ENCODE measurements around the gene RNASE4.
A peak's percentile ranks its signal among the peaks of the same experiment; 100 is the strongest.
"Not testable (repeated sequence)": the region's sequence is repeated elsewhere in the genome, so short reads cannot be mapped to it uniquely, and the experiment has no call there.

RNASE4 gene

DNA sequence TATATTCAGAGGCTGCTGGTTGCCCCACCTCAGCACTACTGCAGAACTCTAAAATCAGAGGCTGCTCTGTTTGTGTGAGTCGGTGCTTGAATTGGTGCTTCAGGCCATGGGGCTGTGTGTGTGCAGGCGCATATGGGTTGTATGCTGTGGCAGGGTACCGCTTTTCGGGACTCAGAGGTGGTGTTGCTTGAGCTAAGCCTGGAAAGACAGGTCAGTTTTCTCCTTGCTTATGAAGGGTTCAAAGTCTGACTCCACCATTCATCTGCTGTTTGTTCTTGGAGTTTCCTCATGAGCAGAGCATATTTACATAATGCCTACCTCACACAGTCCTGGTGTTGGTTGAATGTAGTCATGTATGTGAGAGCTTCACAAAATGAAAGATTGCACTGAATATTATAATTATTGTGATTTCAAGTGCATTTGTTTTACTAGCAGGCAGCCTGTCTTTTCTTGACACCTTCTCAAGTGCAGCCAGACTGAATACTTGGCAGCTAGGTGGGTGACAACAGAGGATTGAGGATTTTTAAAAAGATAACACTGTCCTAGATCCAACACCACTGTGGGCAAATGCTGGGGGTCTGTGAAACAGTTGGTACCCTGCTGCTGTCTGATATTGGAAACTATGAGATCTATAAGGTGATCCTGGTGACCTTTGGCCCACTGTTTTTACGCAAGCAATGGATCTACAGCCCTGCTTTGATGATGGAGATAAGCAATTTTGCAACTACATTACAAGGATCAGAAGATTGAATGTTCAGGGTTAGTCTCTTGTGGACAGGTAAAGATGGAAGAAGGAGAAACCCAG, 3.2 kb downstream of the RNASE4 start:
- peak overlapping the region; percentile 95 for H3K4me3 ChIP-seq (ENCODE audit: low read length)
- no peaks in the 10 kb centered on the region for H3K36me3 ChIP-seq (ENCODE audit: control insufficient read depth, insufficient read depth, low read length, severe bottlenecking)
- no peaks in the 10 kb centered on the region for H3K27me3 ChIP-seq (replicated peaks; ENCODE audit: control insufficient read depth, insufficient read depth, low read length)
- no peak for DNase-seq (ENCODE audit: low read depth)
- no peaks in the 10 kb centered on the region for H3K9me3 ChIP-seq (ENCODE audit: control insufficient read depth, low read length)
- H3K4me1 ChIP-seq (ENCODE audit: control insufficient read depth, insufficient read depth, low read length), result peaks cover 36% of the 10 kb centered on the region
- peak overlapping the region; percentile 57 for H3K9ac ChIP-seq (ENCODE audit: low read length)

DNA sequence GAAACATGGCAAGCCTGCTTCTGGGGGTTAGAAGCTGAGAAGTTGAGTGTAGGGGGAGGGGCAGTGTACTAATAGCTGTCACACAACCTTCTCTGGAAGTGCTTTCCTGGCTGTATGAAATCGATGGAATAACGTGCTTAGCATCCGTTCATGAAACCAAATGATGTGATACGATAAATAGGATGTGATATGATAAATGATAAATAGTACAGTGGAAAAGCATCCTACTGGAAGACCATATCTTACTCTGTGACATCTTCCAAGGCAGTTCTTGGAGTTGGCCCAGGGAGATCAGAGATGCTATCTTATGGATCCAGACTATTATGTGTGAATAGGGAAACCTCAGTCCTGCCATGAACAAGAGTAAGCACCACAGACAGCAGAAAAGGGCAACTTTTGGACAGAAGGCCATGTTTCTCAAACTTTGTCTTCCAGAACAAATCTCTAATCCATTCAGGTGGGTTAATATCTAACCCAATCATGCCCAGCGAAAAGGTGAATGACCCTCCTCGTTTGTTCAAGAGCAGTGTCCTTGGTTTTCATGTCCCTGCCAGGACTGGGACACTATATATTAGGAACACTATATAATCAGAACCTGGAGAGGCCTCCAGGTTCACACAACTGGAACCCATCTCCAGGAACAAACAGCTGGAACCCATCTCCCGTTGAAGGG, 3.9 kb downstream of the RNASE4 start, which contains the start of gene ANG:
ANG (plus strand) TSS at position 598 of the 673 bp plus-strand sequence. CDS start 4,801 bp downstream, outside the sequence.
- H3K9ac ChIP-seq (ENCODE audit: low read length), result peak within 1 kb of the TSS; percentile 57
- peaks cover 36% of the 10 kb centered on the region for H3K4me1 ChIP-seq (ENCODE audit: control insufficient read depth, insufficient read depth, low read length)
- H3K27me3 ChIP-seq (replicated peaks; ENCODE audit: control insufficient read depth, insufficient read depth, low read length), result no peaks in the 10 kb centered on the region
- H3K36me3 ChIP-seq (ENCODE audit: control insufficient read depth, insufficient read depth, low read length, severe bottlenecking), result no peaks in the 10 kb centered on the region
- H3K4me3 ChIP-seq (ENCODE audit: low read length), result no peak within 1 kb of the TSS
- no peaks in the 10 kb centered on the region for H3K9me3 ChIP-seq (ENCODE audit: control insufficient read depth, low read length)
- DNase-seq (ENCODE audit: low read depth), result no peak

DNA sequence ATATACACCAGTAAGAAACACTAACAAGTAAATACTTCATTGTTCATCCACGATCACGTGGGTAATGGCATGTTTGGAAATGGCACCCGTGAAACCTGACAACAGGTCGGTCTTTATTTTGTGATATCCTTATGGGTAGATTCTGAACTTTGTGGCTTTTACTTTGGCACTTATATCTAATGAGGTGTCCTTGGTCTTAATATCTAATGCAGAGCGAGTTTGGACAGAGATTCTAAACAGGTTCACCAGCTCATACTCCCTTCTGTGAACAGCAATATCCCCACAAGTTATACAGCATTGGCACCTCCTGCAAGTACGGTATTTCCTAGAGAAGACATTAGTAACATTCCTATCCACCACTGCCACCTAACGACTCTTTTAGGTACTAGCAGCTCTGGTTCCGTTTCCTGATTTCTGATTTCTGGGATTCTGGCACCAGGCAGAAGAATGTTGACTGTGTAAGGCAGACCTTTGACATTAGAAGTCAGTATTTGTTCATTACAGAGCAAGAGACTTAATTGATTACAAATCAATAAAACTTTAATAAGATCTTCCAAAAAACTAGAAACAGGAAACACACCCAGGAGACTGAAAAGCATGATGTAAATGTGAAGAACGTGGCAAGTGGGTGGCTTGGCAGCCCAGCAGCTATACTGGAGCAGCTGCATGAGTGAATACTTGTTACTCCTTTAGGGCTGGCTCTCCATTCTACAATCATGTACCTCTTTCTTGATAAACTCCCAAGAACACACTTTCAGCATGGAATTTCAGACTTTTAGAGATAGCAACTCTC, 6.7 kb downstream of the RNASE4 start:
- Histone ChIP-seq H3K4me1 (ENCODE audit: control insufficient read depth, insufficient read depth, low read length) (peaks cover 29% of the 10 kb centered on the region), H3K36me3 (ENCODE audit: control insufficient read depth, insufficient read depth, low read length, severe bottlenecking) (peaks cover 12% of the 10 kb centered on the region), H3K9me3 (ENCODE audit: control insufficient read depth, low read length) (no peaks in the 10 kb centered on the region), H3K4me3 (ENCODE audit: low read length) (no peak overlapping the region), H3K9ac (ENCODE audit: low read length) (no peak overlapping the region), H3K27me3 (replicated peaks; ENCODE audit: control insufficient read depth, insufficient read depth, low read length) (no peaks in the 10 kb centered on the region)
- DNase-seq (ENCODE audit: low read depth), result peak; percentile 87

DNA sequence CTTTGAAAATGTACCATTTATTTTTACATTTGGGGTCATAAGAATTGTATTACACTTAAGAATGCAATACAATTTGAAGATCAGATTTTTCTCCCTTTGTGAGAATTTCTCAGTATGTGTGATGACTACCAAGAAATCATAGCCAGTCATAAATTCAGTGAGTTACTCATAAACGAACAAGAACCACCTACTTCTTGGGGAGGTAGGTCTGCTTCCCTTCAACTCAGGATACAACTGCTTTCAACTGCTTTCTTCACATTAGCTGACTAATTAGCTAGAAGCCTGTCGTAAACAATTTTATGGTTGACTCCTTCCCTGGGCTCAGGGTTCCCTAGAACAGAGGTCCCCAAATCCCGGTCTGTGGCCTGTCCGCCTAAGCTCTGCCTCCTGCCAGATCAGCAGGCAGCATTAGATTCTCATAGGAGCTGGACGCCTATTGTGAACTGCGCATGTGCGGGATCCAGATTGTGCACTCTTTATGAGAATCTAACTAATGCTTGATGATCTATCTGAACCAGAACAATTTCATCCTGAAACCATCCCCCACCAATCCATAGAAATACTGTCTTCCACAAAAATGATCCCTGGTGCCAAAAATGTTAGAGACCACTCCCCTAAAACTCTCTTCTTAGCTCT, 7.9 kb downstream of the RNASE4 start:
- Histone ChIP-seq H3K4me1 (ENCODE audit: control insufficient read depth, insufficient read depth, low read length) (peaks cover 20% of the 10 kb centered on the region), H3K9ac (ENCODE audit: low read length) (peak overlapping the region; percentile 8), H3K36me3 (ENCODE audit: control insufficient read depth, insufficient read depth, low read length, severe bottlenecking) (peaks cover 12% of the 10 kb centered on the region), H3K9me3 (ENCODE audit: control insufficient read depth, low read length) (no peaks in the 10 kb centered on the region), H3K27me3 (replicated peaks; ENCODE audit: control insufficient read depth, insufficient read depth, low read length) (no peaks in the 10 kb centered on the region), H3K4me3 (ENCODE audit: low read length) (no peak overlapping the region)
- no peak for DNase-seq (ENCODE audit: low read depth)

DNA sequence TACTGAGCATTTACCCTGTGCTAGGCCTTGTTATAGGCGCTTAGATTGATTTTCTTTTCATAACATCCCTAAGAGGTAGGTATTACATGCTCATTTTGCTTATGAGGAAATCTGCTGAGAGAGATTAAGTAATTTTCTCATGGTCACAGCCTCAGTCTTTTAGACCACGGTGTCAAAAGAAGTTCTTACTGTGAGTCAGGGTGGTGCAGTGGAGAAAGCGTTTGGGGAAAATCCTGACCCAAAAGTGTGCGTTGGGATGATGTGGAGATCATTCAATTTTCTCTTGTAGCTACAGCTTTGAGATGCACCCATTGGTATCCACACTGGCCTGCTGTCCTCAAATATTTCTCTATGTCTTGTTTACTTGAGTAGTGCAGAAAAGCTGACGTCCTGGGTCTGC, 12.4 kb downstream of the RNASE4 start:
- H3K4me3 ChIP-seq (ENCODE audit: low read length), result no peak overlapping the region
- no peaks in the 10 kb centered on the region for H3K9me3 ChIP-seq (ENCODE audit: control insufficient read depth, low read length)
- H3K36me3 ChIP-seq (ENCODE audit: control insufficient read depth, insufficient read depth, low read length, severe bottlenecking), result peaks cover 22% of the 10 kb centered on the region
- peaks cover under 1% of the 10 kb centered on the region for H3K4me1 ChIP-seq (ENCODE audit: control insufficient read depth, insufficient read depth, low read length)
- no peak overlapping the region for H3K9ac ChIP-seq (ENCODE audit: low read length)
- no peak for DNase-seq (ENCODE audit: low read depth)
- H3K27me3 ChIP-seq (replicated peaks; ENCODE audit: control insufficient read depth, insufficient read depth, low read length), result no peaks in the 10 kb centered on the region

DNA sequence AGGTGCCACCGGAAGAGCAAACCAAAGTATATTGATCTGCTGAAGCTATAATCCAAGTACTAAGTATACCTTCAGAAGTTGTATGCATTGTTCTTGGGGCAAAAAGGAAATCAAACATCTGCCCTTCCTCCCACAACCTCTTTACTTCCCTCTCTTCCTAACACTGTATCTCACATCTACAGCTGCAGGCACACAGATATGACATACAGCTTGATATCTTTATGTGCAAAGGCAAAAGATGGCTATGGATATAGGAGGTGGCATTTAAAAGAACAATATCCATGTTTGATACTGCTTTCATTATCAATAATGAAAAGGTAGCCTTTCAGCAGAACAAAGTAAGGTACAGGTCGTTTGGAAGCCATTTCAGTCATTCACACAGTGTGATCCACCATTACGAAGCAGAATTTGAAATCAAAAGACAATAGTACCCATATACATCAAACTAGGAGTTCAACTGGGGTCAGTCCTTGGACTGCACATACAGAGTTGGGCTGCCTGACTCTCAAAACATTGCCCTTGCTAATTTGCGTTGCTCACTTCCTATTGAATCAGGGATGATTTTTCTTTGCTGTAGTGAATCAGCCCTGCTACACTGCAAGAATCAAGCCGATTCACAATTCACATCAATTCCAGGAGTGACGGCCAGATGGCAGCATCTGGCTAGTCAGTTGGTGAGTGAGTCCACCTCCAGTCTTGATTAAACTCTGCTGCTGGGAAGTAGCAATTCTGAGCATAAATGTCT, 13.1 kb downstream of the RNASE4 start:
- no peaks in the 10 kb centered on the region for H3K4me1 ChIP-seq (ENCODE audit: control insufficient read depth, insufficient read depth, low read length)
- no peaks in the 10 kb centered on the region for H3K27me3 ChIP-seq (replicated peaks; ENCODE audit: control insufficient read depth, insufficient read depth, low read length)
- peaks cover 22% of the 10 kb centered on the region for H3K36me3 ChIP-seq (ENCODE audit: control insufficient read depth, insufficient read depth, low read length, severe bottlenecking)
- peak; percentile 75 for DNase-seq (ENCODE audit: low read depth)
- H3K9ac ChIP-seq (ENCODE audit: low read length), result no peak overlapping the region
- H3K9me3 ChIP-seq (ENCODE audit: control insufficient read depth, low read length), result no peaks in the 10 kb centered on the region
- H3K4me3 ChIP-seq (ENCODE audit: low read length), result no peak overlapping the region

DNA sequence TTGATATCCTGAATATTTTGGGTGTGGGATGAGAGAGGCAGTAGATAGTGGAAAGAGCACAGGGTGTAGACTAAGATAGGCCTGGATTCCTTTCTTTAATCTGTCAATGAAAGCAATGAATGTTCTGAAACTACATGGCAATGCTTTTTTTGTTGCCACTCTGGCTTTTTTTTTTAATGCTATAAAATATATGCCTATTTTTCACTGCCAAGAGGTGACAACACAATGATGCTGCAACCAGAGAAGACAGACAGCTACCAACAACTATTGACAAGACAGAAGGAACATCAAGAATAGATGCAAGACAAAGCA, 13.6 kb downstream of the RNASE4 start:
- Histone ChIP-seq H3K36me3 (ENCODE audit: control insufficient read depth, insufficient read depth, low read length, severe bottlenecking) (peaks cover 22% of the 10 kb centered on the region), H3K4me1 (ENCODE audit: control insufficient read depth, insufficient read depth, low read length) (no peaks in the 10 kb centered on the region), H3K27me3 (replicated peaks; ENCODE audit: control insufficient read depth, insufficient read depth, low read length) (no peaks in the 10 kb centered on the region), H3K9me3 (ENCODE audit: control insufficient read depth, low read length) (no peaks in the 10 kb centered on the region), H3K4me3 (ENCODE audit: low read length) (no peak overlapping the region), H3K9ac (ENCODE audit: low read length) (no peak overlapping the region)
- DNase-seq (ENCODE audit: low read depth), result no peak

DNA sequence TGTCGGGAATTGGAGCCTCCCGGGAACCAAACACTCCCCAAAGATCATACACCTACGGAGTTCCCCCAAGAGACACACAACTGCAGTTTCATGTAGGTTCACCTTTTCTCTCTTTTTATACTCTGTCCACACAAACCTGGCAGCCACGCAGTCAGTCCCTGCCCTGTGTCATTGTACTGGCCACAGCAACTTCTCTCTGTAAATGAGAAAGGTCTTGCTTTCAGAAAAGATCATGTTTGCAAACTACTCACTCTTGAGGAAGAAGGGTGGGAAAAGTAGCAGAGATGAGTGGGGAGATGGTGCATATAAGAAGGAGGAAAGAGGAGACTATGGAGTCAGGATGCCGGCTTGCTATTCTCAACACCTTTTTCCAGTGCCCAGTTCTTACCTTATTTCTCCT, 14.6 kb downstream of the RNASE4 start:
- Histone ChIP-seq H3K9ac (ENCODE audit: low read length) (no peak overlapping the region), H3K4me3 (ENCODE audit: low read length) (no peak overlapping the region), H3K4me1 (ENCODE audit: control insufficient read depth, insufficient read depth, low read length) (no peaks in the 10 kb centered on the region), H3K9me3 (ENCODE audit: control insufficient read depth, low read length) (no peaks in the 10 kb centered on the region), H3K36me3 (ENCODE audit: control insufficient read depth, insufficient read depth, low read length, severe bottlenecking) (peaks cover 17% of the 10 kb centered on the region), H3K27me3 (replicated peaks; ENCODE audit: control insufficient read depth, insufficient read depth, low read length) (no peaks in the 10 kb centered on the region)
- DNase-seq (ENCODE audit: low read depth), result no peak

DNA sequence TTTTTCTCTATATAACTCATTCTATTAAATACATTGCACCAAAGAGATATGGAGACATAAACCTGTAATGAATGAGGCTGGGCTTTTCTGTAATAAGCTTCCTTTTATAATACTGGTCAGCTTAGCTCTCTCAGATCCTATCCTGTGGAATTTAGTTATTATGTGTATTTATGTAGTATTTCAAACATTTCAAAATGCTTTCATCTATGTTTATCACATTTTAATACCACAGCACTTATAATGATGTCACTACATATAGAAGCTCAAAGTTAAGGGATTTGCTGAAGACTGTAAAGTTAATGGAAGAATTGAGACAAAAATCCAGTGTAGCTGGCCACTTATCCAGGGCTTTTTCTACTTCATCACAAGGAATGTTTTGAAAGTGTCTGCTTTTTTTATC, 15.6 kb downstream of the RNASE4 start:
- Histone ChIP-seq H3K27me3 (replicated peaks; ENCODE audit: control insufficient read depth, insufficient read depth, low read length) (no peaks in the 10 kb centered on the region), H3K36me3 (ENCODE audit: control insufficient read depth, insufficient read depth, low read length, severe bottlenecking) (peaks cover 15% of the 10 kb centered on the region), H3K9me3 (ENCODE audit: control insufficient read depth, low read length) (no peaks in the 10 kb centered on the region), H3K4me1 (ENCODE audit: control insufficient read depth, insufficient read depth, low read length) (no peaks in the 10 kb centered on the region), H3K9ac (ENCODE audit: low read length) (no peak overlapping the region), H3K4me3 (ENCODE audit: low read length) (no peak overlapping the region)
- DNase-seq (ENCODE audit: low read depth), result no peak

DNA sequence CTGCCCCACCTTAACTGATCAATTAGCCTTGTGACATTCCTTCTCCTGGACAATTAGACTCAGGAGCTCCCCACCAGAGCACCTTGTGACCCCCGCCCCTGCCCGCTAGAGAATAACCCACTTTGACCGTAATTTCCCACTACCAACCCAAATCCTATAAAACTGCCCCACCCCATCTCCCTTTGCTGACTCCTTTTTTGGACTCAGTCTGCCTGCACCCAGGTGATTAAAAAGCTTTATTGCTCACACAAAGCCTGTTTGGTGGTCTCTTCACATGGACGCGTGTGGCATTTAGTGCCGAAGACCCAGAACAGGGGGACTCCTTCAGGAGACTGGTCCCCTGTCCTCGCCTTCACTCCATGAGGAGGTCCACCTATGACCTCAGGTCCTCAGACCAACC, 16.6 kb downstream of the RNASE4 start:
- DNase-seq (ENCODE audit: low read depth); H3K9ac ChIP-seq (ENCODE audit: low read length); H3K4me1 ChIP-seq (ENCODE audit: control insufficient read depth, insufficient read depth, low read length); H3K27me3 ChIP-seq (replicated peaks; ENCODE audit: control insufficient read depth, insufficient read depth, low read length); H3K4me3 ChIP-seq (ENCODE audit: low read length); H3K9me3 ChIP-seq (ENCODE audit: control insufficient read depth, low read length): not testable (repeated sequence)
- H3K36me3 ChIP-seq (ENCODE audit: control insufficient read depth, insufficient read depth, low read length, severe bottlenecking), result peaks cover 10% of the 10 kb centered on the region

Measured in adipocyte (in vitro differentiated cells).